ENCODE results near the gene STC2. TPM values are rescaled to one million over a fixed set of nuclear protein-coding genes. Genes with fewer than 3 reads are reported as not detected.

STC2 gene
- total and polyA plus RNA-seq, 2 experiments from 2014 or later, result 27.3 to 132 TPM

GRCh38 chr5:173309731-173310130 lies 18.5 kb downstream of the STC2 start:
- no peak for TF ChIP-seq REST (IDR thresholded peaks at IDR 0.05; ENCODE audit: unreplicated experiment)
- peaks cover 30% of the 10 kb centered on the region for H3K27me3 Mint-ChIP-seq (ENCODE audit: insufficient read depth, low read depth, poor library complexity)
- Histone ChIP-seq H3K27me3 (ENCODE audit: insufficient read depth) (no peaks in the 10 kb centered on the region), H3F3A (replicated peaks; ENCODE audit: low read depth) (peaks cover 8% of the 10 kb centered on the region; the same call in 1 of the 2 replicates), H3K27ac (ENCODE audit: low read depth) (no peak overlapping the region), H3K36me3 (ENCODE audit: insufficient read depth) (no peaks in the 10 kb centered on the region; the same call in none of the 2 replicates), H3K9me2 (ENCODE audit: insufficient read depth) (no peaks in the 10 kb centered on the region; the same call in 1 of the 2 replicates), H3K4me3 (no peak overlapping the region), H3K79me2 (replicated peaks; ENCODE audit: insufficient read depth) (no peaks in the 10 kb centered on the region), H3K4me2 (no peak overlapping the region), H3K4me1 (ENCODE audit: insufficient read depth) (peaks cover 17% of the 10 kb centered on the region), H2AFZ (no peak overlapping the region), H4K20me1 (replicated peaks; ENCODE audit: insufficient read depth) (no peaks in the 10 kb centered on the region)
- ATAC-seq (no peak), DNase-seq (ENCODE audit: low spot score) (no peak)
- peaks cover 16% of the 10 kb centered on the region for H3K9me3 Mint-ChIP-seq
- H3K36me3 Mint-ChIP-seq (ENCODE audit: low read depth), result peaks cover 20% of the 10 kb centered on the region
- H3K4me3 Mint-ChIP-seq, result no peak overlapping the region
- peaks cover 22% of the 10 kb centered on the region for H3K4me1 Mint-ChIP-seq
- H3K27ac Mint-ChIP-seq, result no peak overlapping the region

GRCh38 chr5:173308226-173308625 lies 20.0 kb downstream of the STC2 start:
- ATAC-seq, result no peak
- H3K27me3 Mint-ChIP-seq (ENCODE audit: insufficient read depth, low read depth, poor library complexity), result peaks cover 23% of the 10 kb centered on the region
- TF ChIP-seq ZNF462 (CRISPR knock-in tag; IDR thresholded peaks at IDR 0.05) (no peak), JUNB (IDR thresholded peaks at IDR 0.05; ENCODE audit: unreplicated experiment) (no peak), EZH2 (IDR thresholded peaks at IDR 0.05; ENCODE audit: low read depth, unreplicated experiment) (no peak), ZNF114 (CRISPR knock-in tag; IDR thresholded peaks at IDR 0.05) (no peak), NANOG (IDR thresholded peaks at IDR 0.05; ENCODE audit: borderline replicate concordance) (no peak), ZNF331 (CRISPR knock-in tag; IDR thresholded peaks at IDR 0.05; ENCODE audit: low read depth) (no peak), ETS1 (IDR thresholded peaks at IDR 0.05) (no peak), CREB1 (CRISPR knock-in tag; IDR thresholded peaks at IDR 0.05; ENCODE audit: low read depth) (no peak), EZH2phosphoT487 (IDR thresholded peaks at IDR 0.05; ENCODE audit: unreplicated experiment) (no peak), POLR2AphosphoS5 (IDR thresholded peaks at IDR 0.05; ENCODE audit: low read depth) (no peak), STAT1 (IDR thresholded peaks at IDR 0.05; ENCODE audit: unreplicated experiment) (no peak)

More at GRCh38 chr5:173308226-173308625, 20.0 kb downstream of the STC2 start:
- Histone ChIP-seq H3K4me3 (no peak overlapping the region), H3K4me1 (ENCODE audit: insufficient read depth) (peaks cover 31% of the 10 kb centered on the region), H3K79me2 (replicated peaks; ENCODE audit: insufficient read depth) (no peaks in the 10 kb centered on the region), H4K20me1 (replicated peaks; ENCODE audit: insufficient read depth) (no peaks in the 10 kb centered on the region), H2AFZ (no peak overlapping the region), H3K9me2 (ENCODE audit: insufficient read depth) (no peaks in the 10 kb centered on the region; the same call in 1 of the 2 replicates), H3K27me3 (ENCODE audit: insufficient read depth) (no peaks in the 10 kb centered on the region), H3K4me2 (no peak overlapping the region), H3K36me3 (ENCODE audit: insufficient read depth) (no peaks in the 10 kb centered on the region; the same call in none of the 2 replicates), H3F3A (replicated peaks; ENCODE audit: low read depth) (no peaks in the 10 kb centered on the region), H3K27ac (ENCODE audit: low read depth) (no peak overlapping the region)
- no peak overlapping the region for H3K27ac Mint-ChIP-seq
- DNase-seq (ENCODE audit: low spot score), result no peak
- peaks cover 12% of the 10 kb centered on the region for H3K36me3 Mint-ChIP-seq (ENCODE audit: low read depth)
- no peak overlapping the region; the same call in 2 of the 3 replicates for H3K4me3 Mint-ChIP-seq
- peaks cover 31% of the 10 kb centered on the region for H3K4me1 Mint-ChIP-seq
- peaks cover 16% of the 10 kb centered on the region for H3K9me3 Mint-ChIP-seq

All from GM23338 (cell line).